Activated T-cell treated with anti-CD3 and anti-CD28 coated beads, Interleukin-2, amount 50 U/mL, for 4 hours (primary cell): ENCODE measurements around the gene SAT2. TPM values are rescaled to one million over a fixed set of nuclear protein-coding genes. Genes with fewer than 3 reads are reported as not detected.
"Not testable (repeated sequence)": the region's sequence is repeated elsewhere in the genome, so short reads cannot be mapped to it uniquely, and the experiment has no call there.

ENCODE experiments used
- ATAC-seq, 2 donors: fragments of 200-7000 bp; cut with Tn5 transposase; one replicate each; pipeline ENCODE4 v1.10.0; 2021
- DNase-seq: peaks from one replicate; pipeline ENCODE4 v3.0.0-alpha.2; 2020
- H3K27me3 Mint-ChIP-seq: one replicate; pipeline ENCODE4 v1.8.0; 2021; ENCODE audit warnings: low read depth, mixed read lengths
- H3K36me3 Mint-ChIP-seq: one replicate; pipeline ENCODE4 v1.8.0; 2022; ENCODE audit warnings: mixed read lengths; ENCODE audit not compliant: insufficient read depth
- H3K4me1 Mint-ChIP-seq: one replicate; pipeline ENCODE4 v1.8.0; 2021; ENCODE audit warnings: low read depth, mixed read lengths
- H3K4me3 Mint-ChIP-seq: one replicate; pipeline ENCODE4 v1.8.0; 2021; ENCODE audit warnings: mild to moderate bottlenecking, moderate library complexity, mixed read lengths
- H3K9me3 Mint-ChIP-seq: one replicate; pipeline ENCODE4 v1.8.0; 2021; ENCODE audit warnings: mixed read lengths
- total RNA-seq, 3 donors: library from RNA; stranded (reverse); gene quantifications; one replicate each; pipeline ENCODE4 v1.2.1, GENCODE V29; 2021

The SAT2 gene
- total RNA-seq, 3 donors from 2014 or later, result 14.9 to 18.1 (median 16.8) TPM

GRCh38 chr17:7650509-7651096 lies 23.0 kb upstream of the SAT2 start, which contains the start of gene ATP1B2:
Gene ATP1B2, plus strand, starts transcription at chr17:7650926. Its CDS starts 593 bp downstream, at chr17:7651519.
- Mint-ChIP-seq H3K36me3 (no peaks in the 10 kb centered on the region), H3K4me1 (peaks cover 17% of the 10 kb centered on the region), H3K9me3 (no peaks in the 10 kb centered on the region), H3K27me3 (peaks cover 44% of the 10 kb centered on the region), H3K4me3 (peak within 1 kb of the TSS; percentile 71)
- DNase-seq (peak; percentile 73), ATAC-seq (peak; percentile 94)

- Mint-ChIP-seq H3K27me3 (peaks cover 54% of the 10 kb centered on the region), H3K9me3 (no peaks in the 10 kb centered on the region), H3K36me3 (no peaks in the 10 kb centered on the region), H3K4me1 (peaks cover 20% of the 10 kb centered on the region), H3K4me3 (no peak overlapping the region)
- ATAC-seq, result no peak
- DNase-seq, result no peak
Measured at GRCh38 chr17:7647018-7647417, 19.4 kb upstream of the SAT2 start.

- Mint-ChIP-seq H3K4me3 (no peak overlapping the region), H3K36me3 (no peaks in the 10 kb centered on the region), H3K4me1 (peaks cover 18% of the 10 kb centered on the region), H3K9me3 (no peaks in the 10 kb centered on the region), H3K27me3 (peaks cover 53% of the 10 kb centered on the region)
- no peak for DNase-seq
- no peak for ATAC-seq
Measured at GRCh38 chr17:7646457-7646856, 18.8 kb upstream of the SAT2 start.

GRCh38 chr17:7644775-7645174 lies 17.2 kb upstream of the SAT2 start:
- DNase-seq, result no peak

GRCh38 chr17:7641635-7642034 lies 14.0 kb upstream of the SAT2 start:
- DNase-seq, H3K9me3 Mint-ChIP-seq, H3K36me3 Mint-ChIP-seq, H3K4me3 Mint-ChIP-seq, H3K4me1 Mint-ChIP-seq: not testable (repeated sequence)
- peaks cover 23% of the 10 kb centered on the region for H3K27me3 Mint-ChIP-seq
- peak in 1 of 2 donors; percentile 43 for ATAC-seq

More at GRCh38 chr17:7644775-7645174, 17.2 kb upstream of the SAT2 start:
- no peak for ATAC-seq
- H3K4me3 Mint-ChIP-seq, result no peak overlapping the region
- H3K9me3 Mint-ChIP-seq, result no peaks in the 10 kb centered on the region
- H3K4me1 Mint-ChIP-seq, result peaks cover 5% of the 10 kb centered on the region
- H3K36me3 Mint-ChIP-seq, result no peaks in the 10 kb centered on the region
- peaks cover 39% of the 10 kb centered on the region for H3K27me3 Mint-ChIP-seq

- H3K27me3 Mint-ChIP-seq, result peaks cover 15% of the 10 kb centered on the region
- ATAC-seq (no peak), DNase-seq (no peak)
- H3K4me3 Mint-ChIP-seq, result no peak overlapping the region
- no peaks in the 10 kb centered on the region for H3K9me3 Mint-ChIP-seq
- H3K4me1 Mint-ChIP-seq, result peaks cover 3% of the 10 kb centered on the region
- no peaks in the 10 kb centered on the region for H3K36me3 Mint-ChIP-seq
Measured at GRCh38 chr17:7640783-7641182, 13.2 kb upstream of the SAT2 start.

- no peaks in the 10 kb centered on the region for H3K4me1 Mint-ChIP-seq
- H3K9me3 Mint-ChIP-seq, result no peaks in the 10 kb centered on the region
- H3K27me3 Mint-ChIP-seq, result no peaks in the 10 kb centered on the region
- DNase-seq, result no peak
- ATAC-seq, result no peak
- no peaks in the 10 kb centered on the region for H3K36me3 Mint-ChIP-seq
- H3K4me3 Mint-ChIP-seq, result no peak overlapping the region
Measured at GRCh38 chr17:7636163-7636562, 8.5 kb upstream of the SAT2 start.

GRCh38 chr17:7634384-7634783 lies 6.8 kb upstream of the SAT2 start:
- ATAC-seq (no peak), DNase-seq (no peak)
- Mint-ChIP-seq H3K4me1 (no peaks in the 10 kb centered on the region), H3K4me3 (no peak overlapping the region), H3K9me3 (no peaks in the 10 kb centered on the region), H3K36me3 (no peaks in the 10 kb centered on the region), H3K27me3 (no peaks in the 10 kb centered on the region)

- Mint-ChIP-seq H3K9me3 (no peaks in the 10 kb centered on the region), H3K27me3 (no peaks in the 10 kb centered on the region), H3K4me1 (peaks cover 2% of the 10 kb centered on the region), H3K4me3 (no peak overlapping the region), H3K36me3 (no peaks in the 10 kb centered on the region)
- DNase-seq, result no peak
- ATAC-seq, result no peak
Measured at GRCh38 chr17:7633093-7633492, 5.5 kb upstream of the SAT2 start.

- H3K9me3 Mint-ChIP-seq, result no peaks in the 10 kb centered on the region
- H3K27me3 Mint-ChIP-seq, result no peaks in the 10 kb centered on the region
- ATAC-seq, result no peak
- H3K4me3 Mint-ChIP-seq, result no peak overlapping the region
- no peak for DNase-seq
- no peaks in the 10 kb centered on the region for H3K36me3 Mint-ChIP-seq
- H3K4me1 Mint-ChIP-seq, result peaks cover 4% of the 10 kb centered on the region
Measured at GRCh38 chr17:7632492-7632894, 4.9 kb upstream of the SAT2 start.

- Mint-ChIP-seq H3K4me3 (no peak overlapping the region), H3K36me3 (no peaks in the 10 kb centered on the region), H3K9me3 (no peaks in the 10 kb centered on the region), H3K27me3 (no peaks in the 10 kb centered on the region), H3K4me1 (peaks cover 11% of the 10 kb centered on the region)
- DNase-seq, result no peak
- no peak for ATAC-seq
Measured at GRCh38 chr17:7631398-7632380, 4.1 kb upstream of the SAT2 start.

GRCh38 chr17:7629939-7630571 lies 2.4 kb upstream of the SAT2 start, which contains the start of gene SHBG:
Gene SHBG, plus strand, starts transcription at chr17:7630135. Its CDS starts 38 bp downstream, at chr17:7630173.
- Mint-ChIP-seq H3K9me3 (no peaks in the 10 kb centered on the region), H3K4me3 (no peak within 1 kb of the TSS), H3K27me3 (no peaks in the 10 kb centered on the region), H3K36me3 (no peaks in the 10 kb centered on the region), H3K4me1 (peaks cover 17% of the 10 kb centered on the region)
- no peak for DNase-seq
- ATAC-seq, result no peak

GRCh38 chr17:7626956-7627249 lies 718 bp downstream of the SAT2 start:
- peak overlapping the region; percentile 87 for H3K4me3 Mint-ChIP-seq
- H3K27me3 Mint-ChIP-seq, result no peaks in the 10 kb centered on the region
- no peaks in the 10 kb centered on the region for H3K36me3 Mint-ChIP-seq
- DNase-seq (no peak), ATAC-seq (no peak)
- no peaks in the 10 kb centered on the region for H3K9me3 Mint-ChIP-seq
- peaks cover 17% of the 10 kb centered on the region for H3K4me1 Mint-ChIP-seq

GRCh38 chr17:7626307-7626706 lies 1.3 kb downstream of the SAT2 start:
- H3K27me3 Mint-ChIP-seq, result no peaks in the 10 kb centered on the region
- DNase-seq, result no peak
- no peak for ATAC-seq
- H3K4me1 Mint-ChIP-seq, result peaks cover 17% of the 10 kb centered on the region
- H3K36me3 Mint-ChIP-seq, result no peaks in the 10 kb centered on the region
- H3K9me3 Mint-ChIP-seq, result no peaks in the 10 kb centered on the region
- peak overlapping the region; percentile 87 for H3K4me3 Mint-ChIP-seq
